ENCODE measurements around the gene NELL2.

DNA sequence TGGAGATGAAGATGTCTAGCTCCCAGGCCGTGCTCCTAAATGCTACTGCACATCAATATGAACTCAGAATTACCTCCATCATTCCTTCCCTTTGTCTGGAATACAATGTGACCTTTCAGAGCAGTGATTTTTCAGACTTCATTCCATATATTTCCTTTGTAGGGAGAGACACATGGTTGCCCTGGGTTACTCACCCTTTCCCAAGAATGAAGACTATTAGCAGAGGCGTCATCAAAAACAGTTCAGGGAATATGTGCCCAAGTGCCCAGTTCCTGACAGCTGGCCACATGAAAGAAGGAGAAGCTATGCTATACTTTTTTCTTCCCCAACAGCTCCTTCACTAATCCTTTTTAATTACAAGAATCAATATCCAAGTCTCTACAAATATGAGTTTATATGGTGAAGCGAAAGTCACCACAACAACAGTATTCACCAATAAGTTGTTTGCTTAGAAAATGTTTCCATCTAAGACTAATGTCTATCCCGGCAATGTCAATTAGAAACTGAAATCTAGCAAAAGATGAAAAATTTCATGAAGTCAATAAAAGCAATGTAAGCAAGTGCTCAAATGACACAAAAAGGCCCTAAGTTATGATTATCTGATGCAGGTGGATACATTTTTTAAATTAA, 17.8 kb downstream of the NELL2 start:
- TF ChIP-seq, protein P1, sequence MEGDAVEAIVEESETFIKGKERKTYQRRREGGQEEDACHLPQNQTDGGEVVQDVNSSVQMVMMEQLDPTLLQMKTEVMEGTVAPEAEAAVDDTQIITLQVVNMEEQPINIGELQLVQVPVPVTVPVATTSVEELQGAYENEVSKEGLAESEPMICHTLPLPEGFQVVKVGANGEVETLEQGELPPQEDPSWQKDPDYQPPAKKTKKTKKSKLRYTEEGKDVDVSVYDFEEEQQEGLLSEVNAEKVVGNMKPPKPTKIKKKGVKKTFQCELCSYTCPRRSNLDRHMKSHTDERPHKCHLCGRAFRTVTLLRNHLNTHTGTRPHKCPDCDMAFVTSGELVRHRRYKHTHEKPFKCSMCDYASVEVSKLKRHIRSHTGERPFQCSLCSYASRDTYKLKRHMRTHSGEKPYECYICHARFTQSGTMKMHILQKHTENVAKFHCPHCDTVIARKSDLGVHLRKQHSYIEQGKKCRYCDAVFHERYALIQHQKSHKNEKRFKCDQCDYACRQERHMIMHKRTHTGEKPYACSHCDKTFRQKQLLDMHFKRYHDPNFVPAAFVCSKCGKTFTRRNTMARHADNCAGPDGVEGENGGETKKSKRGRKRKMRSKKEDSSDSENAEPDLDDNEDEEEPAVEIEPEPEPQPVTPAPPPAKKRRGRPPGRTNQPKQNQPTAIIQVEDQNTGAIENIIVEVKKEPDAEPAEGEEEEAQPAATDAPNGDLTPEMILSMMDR (IDR thresholded peaks at IDR 0.05), result no peak
- TF ChIP-seq POLR2A (IDR thresholded peaks at IDR 0.05), result no peak
